Neural cell (in vitro differentiated cells): ENCODE measurements around the gene ZNF316.

Experiments used
- CTCF ChIP-seq: fragments of 450-650 bp; IDR thresholded peaks from 2 replicates; pipeline ENCODE4 v1.5.1; 2014; ENCODE audit warnings: antibody characterized with exemption, mild to moderate bottlenecking, moderate library complexity; ENCODE audit not compliant: poor library complexity, severe bottlenecking
- EP300 ChIP-seq: fragments of 450-650 bp; conservative IDR thresholded peaks from 2 replicates; pipeline ENCODE4 v1.6.1; 2014; ENCODE audit warnings: antibody characterized with exemption, mild to moderate bottlenecking, moderate library complexity; ENCODE audit not compliant: poor library complexity, severe bottlenecking
- MXI1 ChIP-seq: fragments of 450-650 bp; conservative IDR thresholded peaks from 2 replicates; pipeline ENCODE4 v1.6.1; 2014; ENCODE audit warnings: antibody characterized with exemption, mild to moderate bottlenecking; ENCODE audit not compliant: poor library complexity, severe bottlenecking
- RAD21 ChIP-seq: fragments of 450-650 bp; conservative IDR thresholded peaks from 2 replicates; pipeline ENCODE4 v1.6.1; 2014; ENCODE audit warnings: antibody characterized with exemption, mild to moderate bottlenecking, moderate library complexity
- REST ChIP-seq: IDR thresholded peaks from 2 replicates; pipeline ENCODE4 v1.6.1; 2012; ENCODE audit warnings: borderline replicate concordance
- SMC3 ChIP-seq: fragments of 450-650 bp; conservative IDR thresholded peaks from 2 replicates; pipeline ENCODE4 v1.6.1; 2014; ENCODE audit warnings: antibody characterized with exemption, mild to moderate bottlenecking, moderate library complexity; ENCODE audit not compliant: poor library complexity
- TAF1 ChIP-seq: IDR thresholded peaks from 2 replicates; pipeline ENCODE4 v1.6.1; 2012; ENCODE audit warnings: low read depth

- no peak for TF ChIP-seq MXI1
- TF ChIP-seq CTCF: no peak
- TF ChIP-seq REST: no peak
- TF ChIP-seq SMC3: no peak
- TF ChIP-seq RAD21: no peak
- TF ChIP-seq TAF1: no peak
- TF ChIP-seq EP300: no peak
Measured at GRCh38 chr7:6621195-6622133, 15.7 kb upstream of the ZNF316 start.
